B cell (primary cell): ENCODE results near the gene TRAPPC3L.

Source experiments
- EZH2 ChIP-seq: IDR thresholded peaks from 2 replicates; pipeline ENCODE4 v1.6.1; 2012; ENCODE audit warnings: borderline replicate concordance, low read depth, mild to moderate bottlenecking, moderate library complexity, low read length; ENCODE audit not compliant: insufficient read depth, poor library complexity, severe bottlenecking
- TF ChIP-seq, protein P1 (sequence below): fragments of 200-600 bp; IDR thresholded peaks from one replicate; pipeline ENCODE4 v1.8.0; 2022; ENCODE audit warnings: antibody characterized with exemption, mild to moderate bottlenecking

DNA sequence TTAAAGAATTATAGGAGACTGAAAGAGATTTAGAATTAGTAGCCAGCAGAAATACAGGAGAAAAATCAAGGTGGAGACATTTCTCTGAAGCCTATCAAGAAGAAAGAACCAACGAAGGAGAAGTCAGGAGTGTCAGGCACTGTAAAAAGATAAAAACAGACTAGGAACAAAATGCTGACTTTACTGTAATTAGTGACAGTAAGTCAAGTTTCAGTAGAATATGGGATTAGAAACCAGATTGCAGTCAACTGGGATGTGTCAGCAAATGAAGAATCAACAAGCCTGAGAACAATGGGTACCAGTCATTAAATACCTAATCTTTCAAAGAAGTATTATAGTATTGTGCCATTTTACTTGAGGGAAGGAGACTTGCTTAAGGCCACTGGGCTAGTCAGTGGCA is 62.7 kb downstream of the TRAPPC3L start:
- TF ChIP-seq, protein P1, sequence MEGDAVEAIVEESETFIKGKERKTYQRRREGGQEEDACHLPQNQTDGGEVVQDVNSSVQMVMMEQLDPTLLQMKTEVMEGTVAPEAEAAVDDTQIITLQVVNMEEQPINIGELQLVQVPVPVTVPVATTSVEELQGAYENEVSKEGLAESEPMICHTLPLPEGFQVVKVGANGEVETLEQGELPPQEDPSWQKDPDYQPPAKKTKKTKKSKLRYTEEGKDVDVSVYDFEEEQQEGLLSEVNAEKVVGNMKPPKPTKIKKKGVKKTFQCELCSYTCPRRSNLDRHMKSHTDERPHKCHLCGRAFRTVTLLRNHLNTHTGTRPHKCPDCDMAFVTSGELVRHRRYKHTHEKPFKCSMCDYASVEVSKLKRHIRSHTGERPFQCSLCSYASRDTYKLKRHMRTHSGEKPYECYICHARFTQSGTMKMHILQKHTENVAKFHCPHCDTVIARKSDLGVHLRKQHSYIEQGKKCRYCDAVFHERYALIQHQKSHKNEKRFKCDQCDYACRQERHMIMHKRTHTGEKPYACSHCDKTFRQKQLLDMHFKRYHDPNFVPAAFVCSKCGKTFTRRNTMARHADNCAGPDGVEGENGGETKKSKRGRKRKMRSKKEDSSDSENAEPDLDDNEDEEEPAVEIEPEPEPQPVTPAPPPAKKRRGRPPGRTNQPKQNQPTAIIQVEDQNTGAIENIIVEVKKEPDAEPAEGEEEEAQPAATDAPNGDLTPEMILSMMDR: no peak
- no peak for TF ChIP-seq EZH2
